HG03045 (cell line): ENCODE measurements around the gene NKG7.

Experiments used
- ATAC-seq: cut with Tn5 transposase; IDR thresholded peaks from one replicate; pipeline ENCODE4 v1.9.1; 2021; ENCODE audit warnings: mild to moderate bottlenecking, moderate library complexity; ENCODE audit not compliant: unreplicated experiment

Gene NKG7

GRCh38 chr19:51391073-51391611 is 18.7 kb upstream of the NKG7 start:
- ATAC-seq, result no peak

- ATAC-seq, result no peak
Observed at GRCh38 chr19:51389143-51389542, 16.7 kb upstream of the NKG7 start.

- ATAC-seq, result no peak
Observed at GRCh38 chr19:51387924-51388389, 15.5 kb upstream of the NKG7 start, which contains the start of gene LIM2. TSS of gene LIM2 (minus strand) at chr19:51387974. CDS start at chr19:51387443, 531 bp downstream.

GRCh38 chr19:51386882-51387520 is 14.5 kb upstream of the NKG7 start:
- ATAC-seq, result no peak

- ATAC-seq, result no peak
Observed at GRCh38 chr19:51382004-51382403, 9.6 kb upstream of the NKG7 start.

- no peak for ATAC-seq
Observed at GRCh38 chr19:51380379-51380778, 7.9 kb upstream of the NKG7 start.

- no peak for ATAC-seq
Observed at GRCh38 chr19:51377422-51377821, 5.0 kb upstream of the NKG7 start.

GRCh38 chr19:51375504-51376221 is 3.2 kb upstream of the NKG7 start:
- no peak for ATAC-seq

GRCh38 chr19:51372021-51372648 is 319 bp downstream of the NKG7 start:
- no peak for ATAC-seq

- no peak for ATAC-seq
Observed at GRCh38 chr19:51371186-51371690, 1.2 kb downstream of the NKG7 start.

- no peak for ATAC-seq
Observed at GRCh38 chr19:51370230-51370629, 2.2 kb downstream of the NKG7 start.

- ATAC-seq, result no peak
Observed at GRCh38 chr19:51368366-51369282, 3.8 kb downstream of the NKG7 start, which contains the start of gene CLDND2. TSS of gene CLDND2 (minus strand) at chr19:51369003. CDS start at chr19:51368577, 426 bp downstream.

- ATAC-seq, result peak; percentile 78
Observed at GRCh38 chr19:51367565-51368365, 4.7 kb downstream of the NKG7 start.

- ATAC-seq, result peak; percentile 5
Observed at GRCh38 chr19:51367255-51367564, 5.2 kb downstream of the NKG7 start.

GRCh38 chr19:51366389-51367254 is 5.8 kb downstream of the NKG7 start:
- ATAC-seq, result peak; percentile 46

- no peak for ATAC-seq
Observed at GRCh38 chr19:51365965-51366388, 6.5 kb downstream of the NKG7 start, which contains the start of gene ETFB. TSS of gene ETFB (minus strand) at chr19:51366388. CDS start at chr19:51366326, 62 bp downstream.

GRCh38 chr19:51365211-51365964 is 7.1 kb downstream of the NKG7 start:
- no peak for ATAC-seq
